H1 (cell line): ENCODE results near the gene FAM193B. TPM values are rescaled to one million over a fixed set of nuclear protein-coding genes. Genes with fewer than 3 reads are reported as not detected.

ENCODE experiments used
- CTCF ChIA-PET: fragments of 300-600 bp; sonication (Branson Sonifier 250); formaldehyde crosslinking; loops from one replicate; lab custom pipeline; 2021; ENCODE audit not compliant: partially characterized antibody; lab: Charles Lee
- POLR2A ChIA-PET: fragments of 300-600 bp; sonication (Branson Sonifier 250); formaldehyde crosslinking; loops from one replicate; lab custom pipeline; 2021; ENCODE audit warnings: inconsistent platforms; ENCODE audit not compliant: partially characterized antibody; lab: Charles Lee
- DNase-seq, 2 experiments: peaks; one replicate each; pipeline versions ENCODE4 v3.0.0 to v3.0.0-alpha.2; 2010 to 2022; ENCODE audit warnings: low spot score in 2 of 2, low read depth in 1 of 2, mixed read lengths in 1 of 2
- FAIRE-seq: peaks from 2 replicates; lab custom pipeline; 2011; peaks lifted over from hg19 to GRCh38; lab: Jason Lieb, UNC
- H2AFZ ChIP-seq: 2 replicates; pipeline ENCODE4 v1.8.1; 2012; ENCODE audit warnings: low read length, inconsistent platforms
- H2AK5ac ChIP-seq: 2 replicates; pipeline ENCODE4 v1.6.1; 2013; ENCODE audit warnings: low read depth, low read length
- H2BK120ac ChIP-seq: replicated peaks from 2 replicates; pipeline ENCODE3; 2013; ENCODE audit warnings: low read depth, low read length, inconsistent platforms
- H2BK12ac ChIP-seq: 2 replicates; pipeline ENCODE4 v1.6.1; 2013; ENCODE audit warnings: low read depth, low read length
- H2BK15ac ChIP-seq: 2 replicates; pipeline ENCODE4 v1.6.1; 2013; ENCODE audit warnings: low read length
- H2BK20ac ChIP-seq: 2 replicates; pipeline ENCODE4 v1.6.1; 2013; ENCODE audit warnings: low read length
- H2BK5ac ChIP-seq: 2 replicates; pipeline ENCODE4 v1.6.1; 2013; ENCODE audit warnings: low read depth, low read length
- H3K14ac ChIP-seq: 2 replicates; pipeline ENCODE4 v1.6.1; 2013; ENCODE audit warnings: inconsistent platforms; ENCODE audit not compliant: insufficient read length
- H3K18ac ChIP-seq: 2 replicates; pipeline ENCODE4 v1.6.1; 2013; ENCODE audit warnings: low read length; ENCODE audit errors: extremely low read depth
- H3K23ac ChIP-seq: 2 replicates; pipeline ENCODE4 v1.6.1; 2013; ENCODE audit warnings: inconsistent platforms; ENCODE audit not compliant: insufficient read length
- H3K23me2 ChIP-seq: 2 replicates; pipeline ENCODE4 v1.6.1; 2013; ENCODE audit warnings: low read depth, low read length
- H3K27ac ChIP-seq: 2 replicates; pipeline ENCODE4 v1.6.1; 2011; ENCODE audit warnings: low read depth, low read length, inconsistent platforms
- H3K27me3 ChIP-seq, 4 experiments: replicated peaks in 1 of 4; 1 replicate in 1 of 4; 2 replicates in 3 of 4; pipeline versions ENCODE4 v1.6.1 to v1.8.1; 2011 to 2013; ENCODE audit warnings: low read length in 3 of 4, mild to moderate bottlenecking in 3 of 4, inconsistent platforms in 2 of 4, mixed read lengths in 2 of 4, moderate library complexity in 1 of 4; ENCODE audit not compliant: control insufficient read depth in 3 of 4, insufficient read depth in 3 of 4; ENCODE audit errors: extremely low read depth in 1 of 4
- H3K36me3 ChIP-seq, 4 experiments: 2 replicates each; pipeline versions ENCODE4 v1.6.1 to v1.8.1; 2011 to 2013; ENCODE audit warnings: mild to moderate bottlenecking in 4 of 4, low read length in 3 of 4, moderate library complexity in 2 of 4, control low read depth in 1 of 4, inconsistent platforms in 1 of 4; ENCODE audit not compliant: insufficient read depth in 4 of 4, control insufficient read depth in 2 of 4
- H3K4ac ChIP-seq: replicated peaks from 2 replicates; pipeline ENCODE3; 2013; ENCODE audit warnings: low read length, low read depth, mixed read lengths, inconsistent platforms; ENCODE audit not compliant: insufficient read length
- H3K4me1 ChIP-seq, 4 experiments: replicated peaks in 1 of 4; 1 replicate in 1 of 4; 2 replicates in 3 of 4; pipeline versions ENCODE4 v1.6.1 to v1.8.1; 2011 to 2013; ENCODE audit warnings: low read length in 3 of 4, inconsistent platforms in 2 of 4, mixed read lengths in 1 of 4; ENCODE audit not compliant: insufficient read depth in 4 of 4, control insufficient read depth in 3 of 4
- H3K4me2 ChIP-seq, 2 experiments: 2 replicates each; pipeline versions ENCODE4 v1.6.1 to v1.8.1; 2011 to 2013; ENCODE audit warnings: low read depth in 2 of 2, low read length in 2 of 2, control low read depth in 1 of 2, inconsistent platforms in 1 of 2, mild to moderate bottlenecking in 1 of 2; ENCODE audit not compliant: insufficient read depth in 1 of 2
- H3K4me3 ChIP-seq, 4 experiments: fragments of 200-600, 300-600 bp in 1 of 4; sonication (generic), shearing (Covaris generic), sonication (Bioruptor Twin) in 1 of 4; 2 replicates each; pipeline versions ENCODE4 v1.5.1 to v1.8.1; 2011 to 2016; ENCODE audit warnings: low read length in 4 of 4, low read depth in 3 of 4, control low read depth in 2 of 4, inconsistent platforms in 2 of 4, mild to moderate bottlenecking in 2 of 4, mixed read lengths in 1 of 4, moderate library complexity in 1 of 4; ENCODE audit not compliant: insufficient read depth in 2 of 4; ENCODE audit errors: extremely low read depth in 1 of 4
- H3K56ac ChIP-seq: replicated peaks from 2 replicates; pipeline ENCODE3; 2013; ENCODE audit warnings: low read depth, mild to moderate bottlenecking, mixed read lengths, low read length, inconsistent platforms; ENCODE audit not compliant: insufficient read length
- H3K79me1 ChIP-seq: 2 replicates; pipeline ENCODE4 v1.6.1; 2013; ENCODE audit warnings: low read depth, low read length, control low read depth
- H3K79me2 ChIP-seq, 2 experiments: 2 replicates each; pipeline versions ENCODE4 v1.6.1 to v1.8.1; 2012 to 2013; ENCODE audit warnings: low read length in 2 of 2, mild to moderate bottlenecking in 2 of 2, inconsistent platforms in 1 of 2; ENCODE audit not compliant: insufficient read depth in 2 of 2, control insufficient read depth in 1 of 2
- H3K9ac ChIP-seq, 4 experiments: replicated peaks in 1 of 4; 1 replicate in 1 of 4; 2 replicates in 3 of 4; pipeline versions ENCODE4 v1.6.1 to v1.8.1; 2011 to 2013; ENCODE audit warnings: low read depth in 3 of 4, low read length in 3 of 4, control low read depth in 2 of 4, mild to moderate bottlenecking in 2 of 4, moderate library complexity in 2 of 4, inconsistent platforms in 1 of 4; ENCODE audit errors: extremely low read depth in 1 of 4
- H3K9me3 ChIP-seq, 2 experiments: 2 replicates each; pipeline versions ENCODE4 v1.6.1 to v1.8.1; 2012 to 2013; ENCODE audit warnings: mild to moderate bottlenecking in 2 of 2, moderate library complexity in 2 of 2, control low read depth in 1 of 2, inconsistent platforms in 1 of 2, low read depth in 1 of 2, low read length in 1 of 2, mixed read lengths in 1 of 2; ENCODE audit not compliant: insufficient read depth in 2 of 2
- H4K20me1 ChIP-seq, 2 experiments: replicated peaks in 1 of 2; 2 replicates each; pipeline versions ENCODE3 to v1.8.1; 2011 to 2013; ENCODE audit warnings: inconsistent platforms in 2 of 2, low read length in 2 of 2, mild to moderate bottlenecking in 1 of 2; ENCODE audit not compliant: insufficient read depth in 2 of 2, control insufficient read depth in 1 of 2
- H4K5ac ChIP-seq: 2 replicates; pipeline ENCODE4 v1.6.1; 2013; ENCODE audit warnings: low read length, low read depth, mixed read lengths, inconsistent platforms; ENCODE audit not compliant: insufficient read length
- H4K8ac ChIP-seq: 2 replicates; pipeline ENCODE4 v1.8.0; 2013; ENCODE audit warnings: mild to moderate bottlenecking, moderate library complexity, low read length, inconsistent platforms; ENCODE audit not compliant: insufficient read depth; ENCODE audit errors: extremely low read depth
- H4K91ac ChIP-seq: replicated peaks from 2 replicates; pipeline ENCODE3; 2013; ENCODE audit warnings: low read length, mixed read lengths, inconsistent platforms; ENCODE audit not compliant: insufficient read length
- CEBPB ChIP-seq: IDR thresholded peaks from 2 replicates; pipeline ENCODE4 v1.6.1; 2012; ENCODE audit warnings: low read depth, low read length
- EP300 ChIP-seq, 2 experiments: IDR thresholded peaks; 1 replicate in 1 of 2; 2 replicates in 1 of 2; pipeline ENCODE4 v1.6.1; 2011 to 2012; ENCODE audit warnings: low read depth in 2 of 2, low read length in 2 of 2, mild to moderate bottlenecking in 2 of 2, borderline replicate concordance in 1 of 2, inconsistent platforms in 1 of 2, moderate library complexity in 1 of 2
- GABPA ChIP-seq: IDR thresholded peaks from 2 replicates; pipeline ENCODE4 v1.6.1; 2011; ENCODE audit warnings: mild to moderate bottlenecking, low read length, moderate library complexity, borderline replicate concordance; ENCODE audit not compliant: insufficient read depth
- HDAC6 ChIP-seq: IDR thresholded peaks from one replicate; pipeline ENCODE4 v1.7.1; 2012; ENCODE audit warnings: low read depth, mild to moderate bottlenecking, inconsistent platforms, low read length, moderate library complexity
- KDM4A ChIP-seq: IDR thresholded peaks from one replicate; pipeline ENCODE4 v1.7.1; 2012; ENCODE audit warnings: low read depth, mild to moderate bottlenecking, moderate library complexity, low read length, inconsistent platforms; ENCODE audit not compliant: severe bottlenecking
- NRF1 ChIP-seq: IDR thresholded peaks from 2 replicates; pipeline ENCODE4 v1.6.1; 2011; ENCODE audit warnings: mild to moderate bottlenecking, low read depth, low read length, improper control_type of control experiment
- POLR2A ChIP-seq, 2 experiments: IDR thresholded peaks; 1 replicate in 1 of 2; 2 replicates in 1 of 2; pipeline ENCODE4 v1.6.1; 2011; ENCODE audit warnings: low read depth in 2 of 2, low read length in 2 of 2, mild to moderate bottlenecking in 2 of 2; ENCODE audit errors: control extremely low read depth in 1 of 2
- SIN3A ChIP-seq, 2 experiments: IDR thresholded peaks in 1 of 2; conservative IDR thresholded peaks in 1 of 2; 2 replicates each; pipeline ENCODE4 v1.6.1; 2011 to 2012; ENCODE audit warnings: low read length in 2 of 2, improper control_type of control experiment in 1 of 2, low read depth in 1 of 2, mild to moderate bottlenecking in 1 of 2
- TEAD4 ChIP-seq: IDR thresholded peaks from 2 replicates; pipeline ENCODE4 v1.6.1; 2012; ENCODE audit warnings: low read depth, low read length, inconsistent platforms, mixed read lengths
- WGBS, 2 experiments: shearing (Covaris generic) in 1 of 2; methylation state at CpG; one replicate each; pipeline versions ENCODE4 v1.1.6 to v1.1.7; 2013 to 2015; ENCODE audit warnings: low lambda C conversion rate in 2 of 2, mixed read lengths in 2 of 2, inconsistent platforms in 1 of 2, low coverage in 1 of 2, missing lambda C conversion rate in 1 of 2; ENCODE audit not compliant: insufficient replicate concordance in 2 of 2, insufficient coverage in 1 of 2, insufficient read length in 1 of 2; ENCODE audit errors: extremely low coverage in 1 of 2, missing lambda C conversion rate in 1 of 2; 5-methylcytosine and 5-hydroxymethylcytosine counted together
- polyA plus RNA-seq, 7 experiments: library from polyadenylated mRNA; depleted of rRNA in 3 of 7; stranded (reverse) in 5 of 7; unstranded in 2 of 7; fragments of >200 nt in 5 of 7; fragments of 200-250 nt in 2 of 7; gene quantifications; 1 replicate in 5 of 7; 2 replicates in 1 of 7; 4 replicates in 1 of 7; pipeline versions ENCODE4 v1.2.1 to v1.2.3, GENCODE V29; 2011 to 2013; ENCODE audit warnings: missing spikeins in 2 of 7, mixed read lengths in 2 of 7
- total RNA-seq: library from RNA; stranded (reverse); fragmentation: NEBNext Ultra II Directional; extraction: Animal tissue kit (Norgen Biotek cat#: 25700); gene quantifications from 2 replicates; pipeline ENCODE4 v1.2.1, GENCODE V29; 2021

Gene FAM193B
- total and polyA plus RNA-seq, 2 of the 8 experiments (the other 6 are each of a cell fraction or from before 2014, with no cell fraction given) = 49.9 to 69.8 TPM

DNA sequence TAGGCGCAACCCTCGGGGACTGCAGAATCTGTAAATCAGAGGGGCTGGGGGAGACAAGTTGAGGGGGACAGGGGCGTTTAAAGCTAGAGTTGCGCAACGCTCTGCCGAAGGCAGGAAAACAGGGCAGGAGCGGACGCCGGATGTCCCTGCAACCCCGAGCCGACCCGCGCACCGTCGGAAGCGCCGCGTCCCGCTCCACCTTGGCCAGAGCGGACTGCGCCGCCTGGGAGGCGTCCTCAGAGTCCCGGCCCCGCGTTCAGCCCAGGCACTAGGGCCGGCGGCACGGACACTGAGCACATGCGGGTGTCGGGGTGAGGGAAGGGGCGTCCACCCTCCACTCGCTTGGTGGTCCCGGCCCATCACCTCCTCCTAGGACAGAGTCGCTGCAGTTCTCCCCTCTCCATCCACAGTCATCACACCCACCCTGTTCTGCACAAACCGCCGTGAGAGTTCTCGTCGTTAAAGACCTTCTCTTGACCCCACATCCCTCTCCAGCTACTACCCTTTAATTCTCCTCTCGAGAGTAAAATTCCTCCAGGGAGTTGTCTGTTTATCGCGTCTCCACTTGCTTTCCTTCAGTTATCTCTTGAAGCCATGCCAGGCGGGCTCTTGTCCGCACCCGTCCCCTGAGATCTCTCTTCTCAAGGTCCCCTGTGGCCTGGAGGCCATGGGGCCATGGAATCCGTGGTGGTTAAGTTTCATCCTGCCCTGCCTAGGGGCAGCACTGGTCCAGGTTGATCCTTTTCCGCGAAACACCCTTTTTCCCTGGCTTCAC, 56.2 kb downstream of the FAM193B start:
- no peak overlapping the region for H2AFZ ChIP-seq
- FAIRE-seq = no peak
- H2BK120ac ChIP-seq = no peak overlapping the region
- H3K4me3 ChIP-seq = peak overlapping the region; percentile 61 to 83 (median 64)
- peak overlapping the region; percentile 35; the same call in 1 of the 2 replicates for H2BK5ac ChIP-seq
- H4K8ac ChIP-seq = no peak overlapping the region
- H3K23me2 ChIP-seq = peaks cover 10% of the 10 kb centered on the region
- TF ChIP-seq NRF1 (no peak), HDAC6 (no peak), POLR2A (IDR thresholded peaks at IDR 0.05; ENCODE audit: control extremely low read depth in 1 of 2, low read depth in 2 of 2, low read length in 2 of 2) (no peak), EP300 (IDR thresholded peaks at IDR 0.05; ENCODE audit: borderline replicate concordance in 1 of 2, low read depth in 2 of 2, low read length in 2 of 2) (no peak), KDM4A (peak; percentile 73), SIN3A (conservative IDR thresholded peaks at IDR 0.05 in 1 of 2, IDR thresholded peaks at IDR 0.05 in 1 of 2; ENCODE audit: low read depth in 1 of 2, low read length in 2 of 2) (peak in 1 of 2 experiments; percentile 11; a peak in 1 of 4 replicates), TEAD4 (no peak), GABPA (0 out of 2 replicates have a peak, but pooled peaks have one; percentile 53), CEBPB (peak; percentile 99)
- TF ChIP-seq, all 59 proteins: peak for 4
- ChIA-PET CTCF (interaction anchor here (0.6 to 20.8 kb wide), 7 partner anchors 8 to 189 kb away, joined by 3 to 306 read pairs (median 3); partner anchors contain the start of genes DOK3 and PRR7), POLR2A (interaction anchor here (0.6 to 67.5 kb wide), 14 partner anchors 17 to 149 kb away, joined by 3 to 3349 read pairs (median 4); partner anchors contain the start of genes DBN1, DDX41, DOK3 and GRK6)
- WGBS, 2 experiments = 21% methylated on average over 41 of the region's 48 CpGs; no CpG with 5 or more reads in 1 of the 2 experiments
- no peak overlapping the region for H3K23ac ChIP-seq
- no peak for DNase-seq
- no peak overlapping the region for H4K91ac ChIP-seq
- H2BK20ac ChIP-seq = peak overlapping the region; percentile 72; the same call in 1 of the 2 replicates
- no peak overlapping the region for H4K5ac ChIP-seq
- no peaks in the 10 kb centered on the region for H4K20me1 ChIP-seq
- peak overlapping the region; percentile 92 for H2BK15ac ChIP-seq
- H3K56ac ChIP-seq = no peak overlapping the region
- H2BK12ac ChIP-seq = peak overlapping the region; percentile 68; the same call in 1 of the 2 replicates
- peaks cover 0 to 8% of the 10 kb centered on the region in 2 experiments; a peak in 1 of 4 replicates for H3K79me2 ChIP-seq
- H3K9ac ChIP-seq = peak overlapping the region in 3 of 4 experiments; percentile 0 to 39 (median 20); a peak in 3 of 7 replicates
- no peak overlapping the region for H3K14ac ChIP-seq
- H3K27ac ChIP-seq = no peak overlapping the region; the same call in 1 of the 2 replicates
- peaks cover 2 to 12% (median 11%) of the 10 kb centered on the region in 4 experiments; a peak in 6 of 7 replicates for H3K27me3 ChIP-seq
- H3K18ac ChIP-seq = peak overlapping the region; percentile 19; the same call in 1 of the 2 replicates
- peak overlapping the region; percentile 84 to 88 for H3K4me2 ChIP-seq
- no peaks in the 10 kb centered on the region; the same call in 1 of the 2 replicates for H3K79me1 ChIP-seq
- H3K4me1 ChIP-seq = peaks cover 0 to 31% (median 27%) of the 10 kb centered on the region in 4 experiments; a peak in 6 of 7 replicates
- peaks cover 0 to 5% (median 2%) of the 10 kb centered on the region in 4 experiments; a peak in 3 of 8 replicates for H3K36me3 ChIP-seq
- H3K9me3 ChIP-seq = no peaks in the 10 kb centered on the region
- H3K4ac ChIP-seq = peak overlapping the region; percentile 18
- no peak overlapping the region for H2AK5ac ChIP-seq
